GM19395 (cell line): Measurements from ENCODE around the gene PLPPR3.
"Not testable (repeated sequence)": the region's sequence is repeated elsewhere in the genome, so short reads cannot be mapped to it uniquely, and the experiment has no call there.

Experiments
- ATAC-seq: cut with Tn5 transposase; IDR thresholded peaks from one replicate; pipeline ENCODE4 v1.9.1; 2021; ENCODE audit warnings: mild to moderate bottlenecking, moderate library complexity; ENCODE audit not compliant: unreplicated experiment

The PLPPR3 gene

GRCh38 chr19:829129-829758 is 7.5 kb upstream of the PLPPR3 start:
- ATAC-seq = no peak

GRCh38 chr19:827710-828321 is 6.1 kb upstream of the PLPPR3 start, which contains the start of gene AZU1:
Gene AZU1 (plus strand): TSS chr19:827837. CDS start chr19:827847, 10 bp downstream.
- ATAC-seq = no peak

- no peak for ATAC-seq
These were observed 5.6 kb upstream of the PLPPR3 start for GRCh38 chr19:827314-827709.

- ATAC-seq = no peak
These were observed 4.3 kb upstream of the PLPPR3 start for GRCh38 chr19:825897-826644.

GRCh38 chr19:824885-825284 is 3.1 kb upstream of the PLPPR3 start:
- ATAC-seq = no peak

- no peak for ATAC-seq
These were observed 1.9 kb upstream of the PLPPR3 start for GRCh38 chr19:823565-824121.

- ATAC-seq = no peak
These were observed 427 bp downstream of the PLPPR3 start for GRCh38 chr19:821231-821824.

- ATAC-seq = not testable (repeated sequence)
These were observed 1.5 kb downstream of the PLPPR3 start for GRCh38 chr19:820212-820611.

- ATAC-seq = no peak
These were observed 5.3 kb downstream of the PLPPR3 start for GRCh38 chr19:816500-816857.

- ATAC-seq = no peak
These were observed 5.8 kb downstream of the PLPPR3 start for GRCh38 chr19:815775-816499.

- ATAC-seq = no peak
These were observed 6.5 kb downstream of the PLPPR3 start for GRCh38 chr19:815079-815774.

GRCh38 chr19:814152-815078 is 7.3 kb downstream of the PLPPR3 start:
- no peak for ATAC-seq

- no peak for ATAC-seq
These were observed 8.3 kb downstream of the PLPPR3 start for GRCh38 chr19:813219-814151.

GRCh38 chr19:812747-813218 is 9.0 kb downstream of the PLPPR3 start:
- no peak for ATAC-seq

GRCh38 chr19:812049-812746 is 9.6 kb downstream of the PLPPR3 start:
- ATAC-seq = no peak

- ATAC-seq = no peak
These were observed 10.2 kb downstream of the PLPPR3 start for GRCh38 chr19:811506-812048.

- ATAC-seq = no peak
These were observed 10.8 kb downstream of the PLPPR3 start for GRCh38 chr19:810883-811489.
